OCI-LY7 (cell line): ENCODE data around the gene XNDC1N.

Source experiments
- EZH2phosphoT487 ChIP-seq: fragments of 200-600 bp; sonication (generic); IDR thresholded peaks from 2 replicates; pipeline ENCODE4 v1.6.1; 2018; ENCODE audit warnings: low read depth, borderline replicate concordance, mild to moderate bottlenecking, mixed run types, antibody characterized with exemption, low read length, moderate library complexity, mixed read lengths
- TF ChIP-seq, protein P1 (sequence below): fragments of 200-600 bp; sonication (generic); conservative IDR thresholded peaks from 2 replicates; pipeline ENCODE4 v1.5.1; 2014; ENCODE audit warnings: mild to moderate bottlenecking, antibody characterized with exemption, low read length, moderate library complexity, mixed read lengths

DNA sequence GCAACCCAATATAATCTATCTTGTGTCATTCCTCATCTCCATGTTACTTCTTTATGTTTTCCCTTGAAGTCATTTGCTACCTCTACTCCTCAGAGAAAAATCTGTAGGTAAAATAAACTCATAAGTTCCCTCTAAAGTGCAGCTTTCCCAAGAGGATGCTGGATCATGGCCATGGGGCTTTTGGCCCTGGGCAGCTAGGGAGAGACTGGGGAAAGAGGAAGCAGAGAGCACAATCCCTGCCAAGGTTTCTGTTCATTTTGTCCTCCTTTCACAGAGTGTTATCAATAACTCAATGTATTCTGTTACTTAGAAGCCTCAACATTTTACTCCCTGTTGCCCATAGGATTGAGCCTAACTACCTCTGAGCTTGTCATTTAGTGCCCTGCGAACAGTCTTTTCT is 9.4 kb upstream of the XNDC1N start:
- TF ChIP-seq, protein P1, sequence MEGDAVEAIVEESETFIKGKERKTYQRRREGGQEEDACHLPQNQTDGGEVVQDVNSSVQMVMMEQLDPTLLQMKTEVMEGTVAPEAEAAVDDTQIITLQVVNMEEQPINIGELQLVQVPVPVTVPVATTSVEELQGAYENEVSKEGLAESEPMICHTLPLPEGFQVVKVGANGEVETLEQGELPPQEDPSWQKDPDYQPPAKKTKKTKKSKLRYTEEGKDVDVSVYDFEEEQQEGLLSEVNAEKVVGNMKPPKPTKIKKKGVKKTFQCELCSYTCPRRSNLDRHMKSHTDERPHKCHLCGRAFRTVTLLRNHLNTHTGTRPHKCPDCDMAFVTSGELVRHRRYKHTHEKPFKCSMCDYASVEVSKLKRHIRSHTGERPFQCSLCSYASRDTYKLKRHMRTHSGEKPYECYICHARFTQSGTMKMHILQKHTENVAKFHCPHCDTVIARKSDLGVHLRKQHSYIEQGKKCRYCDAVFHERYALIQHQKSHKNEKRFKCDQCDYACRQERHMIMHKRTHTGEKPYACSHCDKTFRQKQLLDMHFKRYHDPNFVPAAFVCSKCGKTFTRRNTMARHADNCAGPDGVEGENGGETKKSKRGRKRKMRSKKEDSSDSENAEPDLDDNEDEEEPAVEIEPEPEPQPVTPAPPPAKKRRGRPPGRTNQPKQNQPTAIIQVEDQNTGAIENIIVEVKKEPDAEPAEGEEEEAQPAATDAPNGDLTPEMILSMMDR = no peak
- TF ChIP-seq EZH2phosphoT487 = no peak
